CD4-positive, alpha-beta T cell treated with Interleukin-1 beta for 1 hour (primary cell): ENCODE data around the gene ZNF587.
"Not testable (repeated sequence)": the region's sequence is repeated elsewhere in the genome, so short reads cannot be mapped to it uniquely, and the experiment has no call there.

ENCODE experiments used
- DNase-seq, 2 donors: peaks; one replicate each; pipeline ENCODE4 v3.0.0-alpha.2; 2020 to 2022

ZNF587 gene

GRCh38 chr19:57849666-57850473 lies at the start of gene ZNF587:
Gene ZNF587 (plus strand): TSS chr19:57849859. CDS start chr19:57850039, 180 bp downstream.
- DNase-seq = peak; percentile 88 to 89

- no peak for DNase-seq
These were observed 49.0 kb upstream of the ZNF587 start for GRCh38 chr19:57800696-57801095.

GRCh38 chr19:57802269-57802668 lies 47.4 kb upstream of the ZNF587 start:
- DNase-seq = no peak

- no peak for DNase-seq
These were observed 46.4 kb upstream of the ZNF587 start for GRCh38 chr19:57803265-57803593.

GRCh38 chr19:57803594-57804325 lies 45.9 kb upstream of the ZNF587 start:
- no peak for DNase-seq

GRCh38 chr19:57807541-57807940 lies 42.1 kb upstream of the ZNF587 start:
- DNase-seq = no peak

GRCh38 chr19:57810410-57811295 lies 39.0 kb upstream of the ZNF587 start:
- DNase-seq = not testable (repeated sequence)

GRCh38 chr19:57812226-57812625 lies 37.4 kb upstream of the ZNF587 start:
- DNase-seq = no peak

- not testable (repeated sequence) for DNase-seq
These were observed 36.5 kb upstream of the ZNF587 start for GRCh38 chr19:57812975-57813820.

- DNase-seq = no peak
These were observed 35.6 kb upstream of the ZNF587 start for GRCh38 chr19:57813919-57814504.

GRCh38 chr19:57814505-57815246 lies 35.0 kb upstream of the ZNF587 start, which contains the start of gene ZNF552:
Gene ZNF552 (minus strand): TSS chr19:57814913. CDS start chr19:57814743, 170 bp downstream.
- peak; percentile 83 to 84 for DNase-seq

GRCh38 chr19:57815247-57816075 lies 34.2 kb upstream of the ZNF587 start:
- DNase-seq = no peak

GRCh38 chr19:57816652-57817051 lies 33.0 kb upstream of the ZNF587 start:
- DNase-seq = no peak

GRCh38 chr19:57817976-57818375 lies 31.7 kb upstream of the ZNF587 start:
- no peak for DNase-seq

- DNase-seq = no peak
These were observed 31.3 kb upstream of the ZNF587 start for GRCh38 chr19:57818378-57818777.

- DNase-seq = peak; percentile 86 to 89
These were observed 30.0 kb upstream of the ZNF587 start for GRCh38 chr19:57819475-57820148.

GRCh38 chr19:57820599-57820998 lies 29.1 kb upstream of the ZNF587 start:
- no peak for DNase-seq

- DNase-seq = not testable (repeated sequence)
These were observed 28.6 kb upstream of the ZNF587 start for GRCh38 chr19:57821095-57821494.

GRCh38 chr19:57821501-57821900 lies 28.2 kb upstream of the ZNF587 start:
- not testable (repeated sequence) for DNase-seq
